Fibroblast of lung (primary cell): ENCODE results near the gene CELF2. TPM values are rescaled to one million over a fixed set of nuclear protein-coding genes. Genes with fewer than 3 reads are reported as not detected.

Experiments used
- DNase-seq, 2 donors: peaks; one replicate each; pipeline versions ENCODE4 v3.0.0 to v3.0.0-alpha.2; 2010; ENCODE audit warnings: low read depth in 2 of 2
- H2AFZ ChIP-seq: 2 replicates; pipeline ENCODE4 v1.5.1; 2012; ENCODE audit warnings: low read length, control low read depth, inconsistent platforms
- H3K27ac ChIP-seq: 2 replicates; pipeline ENCODE4 v1.5.1; 2011; ENCODE audit warnings: low read length, control low read depth; ENCODE audit not compliant: insufficient read depth
- H3K27me3 ChIP-seq: 2 replicates; pipeline ENCODE4 v1.5.1; 2011; ENCODE audit warnings: mild to moderate bottlenecking, low read length; ENCODE audit not compliant: control insufficient read depth, insufficient read depth
- H3K36me3 ChIP-seq: 2 replicates; pipeline ENCODE4 v1.5.1; 2011; ENCODE audit warnings: low read length; ENCODE audit not compliant: control insufficient read depth, insufficient read depth
- H3K4me1 ChIP-seq: 2 replicates; pipeline ENCODE4 v1.5.1; 2011; ENCODE audit warnings: low read length; ENCODE audit not compliant: control insufficient read depth, insufficient read depth; ENCODE audit errors: extremely low read depth
- H3K4me2 ChIP-seq: 2 replicates; pipeline ENCODE4 v1.5.1; 2011; ENCODE audit warnings: low read length, control low read depth; ENCODE audit not compliant: insufficient read depth; ENCODE audit errors: extremely low read depth
- H3K4me3 ChIP-seq, 4 experiments: fragments of 200-600 bp in 1 of 4; sonication (generic) in 1 of 4; replicated peaks in 1 of 4; 2 replicates each; pipeline ENCODE4 v1.5.1; 2011 to 2016; ENCODE audit warnings: low read length in 4 of 4, low read depth in 3 of 4, mild to moderate bottlenecking in 3 of 4, control low read depth in 2 of 4, inconsistent platforms in 1 of 4, mixed read lengths in 1 of 4; ENCODE audit not compliant: insufficient read depth in 1 of 4; ENCODE audit errors: control extremely low read depth in 1 of 4
- H3K79me2 ChIP-seq: 2 replicates; pipeline ENCODE4 v1.5.1; 2012; ENCODE audit warnings: mild to moderate bottlenecking, low read length, inconsistent platforms; ENCODE audit not compliant: control insufficient read depth, insufficient read depth
- H3K9ac ChIP-seq: 2 replicates; pipeline ENCODE4 v1.5.1; 2011; ENCODE audit warnings: mild to moderate bottlenecking, low read length, control low read depth; ENCODE audit not compliant: insufficient read depth
- H3K9me3 ChIP-seq: 2 replicates; pipeline ENCODE4 v1.5.1; 2012; ENCODE audit warnings: low read depth, low read length; ENCODE audit not compliant: control insufficient read depth, insufficient read depth
- H4K20me1 ChIP-seq: 2 replicates; pipeline ENCODE4 v1.5.1; 2011; ENCODE audit warnings: low read length; ENCODE audit not compliant: control insufficient read depth, insufficient read depth; ENCODE audit errors: extremely low read depth
- CTCF ChIP-seq, 2 donors: IDR thresholded peaks in 1 of 2; conservative IDR thresholded peaks in 1 of 2; 1 replicate in 1 of 2; 2 replicates in 1 of 2; pipeline ENCODE4 v1.5.1; 2011 to 2012; ENCODE audit warnings: low read length in 2 of 2, control low read depth in 1 of 2, inconsistent platforms in 1 of 2, low read depth in 1 of 2, mild to moderate bottlenecking in 1 of 2
- EZH2 ChIP-seq: IDR thresholded peaks from 2 replicates; pipeline ENCODE4 v1.5.1; 2012; ENCODE audit warnings: low read length, control low read depth, mild to moderate bottlenecking; ENCODE audit errors: missing control alignments
- polyA plus RNA-seq, 2 donors: library from polyadenylated mRNA; depleted of rRNA in 1 of 2; stranded (reverse) in 1 of 2; unstranded in 1 of 2; fragments of >200 nt; gene quantifications; 2 replicates each; pipeline ENCODE4 v1.2.1, GENCODE V29; 2011 to 2012; ENCODE audit warnings: missing spikeins in 1 of 2
- total RNA-seq: library from RNA; depleted of rRNA; stranded (reverse); fragments of >200 nt; gene quantifications from 2 replicates; pipeline ENCODE4 v1.2.1, GENCODE V29; 2014

Gene CELF2
- total and polyA plus RNA-seq, 2 donors (not counting 1 experiment from before 2014, with no cell fraction given) = 16.9 to 25.1 TPM

DNA sequence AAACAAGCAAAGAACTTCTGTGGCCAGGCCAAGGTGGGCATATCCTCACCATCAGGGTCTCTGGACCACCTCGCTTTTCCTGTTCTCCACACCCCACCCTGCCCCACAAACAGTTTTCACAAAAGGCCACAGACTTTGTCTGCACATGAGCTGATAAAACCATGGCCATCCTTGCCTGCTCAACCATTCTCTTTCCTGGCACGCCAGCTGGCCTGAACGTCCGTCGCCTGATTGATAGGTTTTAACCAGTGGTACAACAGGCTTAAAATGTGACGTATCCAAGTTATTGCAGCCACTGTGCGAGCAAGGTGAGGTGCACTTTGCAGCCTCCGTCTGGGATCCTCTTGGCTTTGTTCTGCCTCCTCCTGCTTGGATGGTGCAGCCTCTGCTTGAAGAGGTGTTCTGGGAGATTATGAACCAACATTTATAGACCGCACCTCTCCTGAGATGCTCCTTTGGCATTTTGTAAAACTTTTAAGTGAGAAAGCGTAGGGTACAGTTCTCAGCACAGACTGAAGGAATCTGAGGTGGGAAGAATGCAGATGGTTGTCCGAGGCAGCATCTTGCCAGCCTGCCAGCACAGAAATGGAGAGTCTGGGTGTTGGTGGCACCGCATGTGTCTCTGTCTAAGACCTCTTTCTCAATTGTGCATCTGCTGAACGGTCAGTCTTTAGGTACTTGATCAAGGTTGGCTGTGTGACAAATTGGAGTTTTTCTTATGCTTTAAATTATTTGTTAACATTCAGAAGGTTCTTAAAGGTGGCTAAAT is 288.3 kb downstream of the CELF2 start:
- TF ChIP-seq EZH2 (no peak), CTCF (conservative IDR thresholded peaks at IDR 0.05 in 1 of 2, IDR thresholded peaks at IDR 0.05 in 1 of 2; ENCODE audit: low read depth in 1 of 2, low read length in 2 of 2) (no peak)
- Histone ChIP-seq H3K27me3 (no peaks in the 10 kb centered on the region), H3K36me3 (no peaks in the 10 kb centered on the region), H3K9me3 (no peaks in the 10 kb centered on the region), H3K4me1 (no peaks in the 10 kb centered on the region), H2AFZ (no peak overlapping the region), H3K4me3 (no peak overlapping the region), H3K9ac (no peak overlapping the region), H3K27ac (no peak overlapping the region), H4K20me1 (no peaks in the 10 kb centered on the region), H3K4me2 (no peak overlapping the region), H3K79me2 (no peaks in the 10 kb centered on the region)
- no peak for DNase-seq

DNA sequence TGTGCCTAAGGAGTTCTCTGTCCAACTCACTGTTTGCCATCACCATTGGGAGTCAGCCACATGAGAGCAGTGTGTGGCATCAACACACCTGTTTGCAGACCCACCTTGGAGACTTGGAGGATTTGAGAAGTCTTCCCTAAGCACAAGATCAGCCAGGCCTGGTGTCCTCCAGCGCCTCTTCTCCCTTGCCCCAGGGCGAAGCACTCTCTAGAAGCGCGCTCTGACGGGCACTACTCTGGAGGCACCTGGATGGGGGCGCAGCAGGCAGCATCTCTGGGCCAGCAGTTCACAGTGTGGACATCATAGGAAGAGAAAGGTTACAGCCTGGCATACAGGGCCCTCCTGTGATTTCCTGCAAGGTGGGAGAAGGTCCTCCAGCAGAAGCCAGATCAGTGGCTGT is 289.3 kb downstream of the CELF2 start:
- H3K27ac ChIP-seq = no peak overlapping the region
- H3K79me2 ChIP-seq = no peaks in the 10 kb centered on the region
- H3K9me3 ChIP-seq = no peaks in the 10 kb centered on the region
- H4K20me1 ChIP-seq = no peaks in the 10 kb centered on the region
- no peak overlapping the region for H3K4me2 ChIP-seq
- H2AFZ ChIP-seq = no peak overlapping the region
- TF ChIP-seq CTCF (conservative IDR thresholded peaks at IDR 0.05 in 1 of 2, IDR thresholded peaks at IDR 0.05 in 1 of 2; ENCODE audit: low read depth in 1 of 2, low read length in 2 of 2) (no peak), EZH2 (no peak)
- no peak overlapping the region for H3K9ac ChIP-seq
- DNase-seq = no peak
- H3K27me3 ChIP-seq = no peaks in the 10 kb centered on the region
- no peaks in the 10 kb centered on the region for H3K36me3 ChIP-seq
- H3K4me1 ChIP-seq = no peaks in the 10 kb centered on the region
- H3K4me3 ChIP-seq = no peak overlapping the region

- Histone ChIP-seq H3K4me1 (no peaks in the 10 kb centered on the region), H3K4me2 (no peak overlapping the region), H3K9ac (no peak overlapping the region)
These were observed 290.3 kb downstream of the CELF2 start for GRCh38 chr10:11307937-11308336.

More at GRCh38 chr10:11307937-11308336, 290.3 kb downstream of the CELF2 start:
- no peaks in the 10 kb centered on the region for H3K27me3 ChIP-seq
- no peak for DNase-seq
- no peak overlapping the region for H3K27ac ChIP-seq
- no peaks in the 10 kb centered on the region for H3K79me2 ChIP-seq
- TF ChIP-seq EZH2 (no peak), CTCF (conservative IDR thresholded peaks at IDR 0.05 in 1 of 2, IDR thresholded peaks at IDR 0.05 in 1 of 2; ENCODE audit: low read depth in 1 of 2, low read length in 2 of 2) (no peak)
- no peak overlapping the region for H2AFZ ChIP-seq
- H3K4me3 ChIP-seq = no peak overlapping the region
- no peaks in the 10 kb centered on the region for H3K36me3 ChIP-seq
- no peaks in the 10 kb centered on the region for H4K20me1 ChIP-seq
- H3K9me3 ChIP-seq = no peaks in the 10 kb centered on the region
